Osteoblast (primary cell): ENCODE measurements around the gene WWOX. TPM values are rescaled to one million over a fixed set of nuclear protein-coding genes. Genes with fewer than 3 reads are reported as not detected.

Source experiments
- DNase-seq: peaks from one replicate; pipeline ENCODE4 v3.0.0; 2011; ENCODE audit warnings: low spot score, mixed read lengths; ENCODE audit not compliant: insufficient read length; ENCODE audit errors: missing footprints
- H2AFZ ChIP-seq: 2 replicates; pipeline ENCODE4 v1.6.0; 2011; ENCODE audit warnings: mild to moderate bottlenecking, low read length
- H3K27ac ChIP-seq: 2 replicates; pipeline ENCODE4 v1.5.1; 2011; ENCODE audit warnings: mild to moderate bottlenecking, low read depth, low read length, moderate library complexity
- H3K27me3 ChIP-seq: 2 replicates; pipeline ENCODE4 v1.6.0; 2012; ENCODE audit warnings: mild to moderate bottlenecking, control low read depth, inconsistent platforms, low read length, moderate library complexity; ENCODE audit not compliant: insufficient read depth
- H3K36me3 ChIP-seq: 2 replicates; pipeline ENCODE4 v1.5.1; 2011; ENCODE audit warnings: mild to moderate bottlenecking, low read length, control low read depth, moderate library complexity; ENCODE audit not compliant: insufficient read depth
- H3K4me1 ChIP-seq: 2 replicates; pipeline ENCODE4 v1.5.1; 2011; ENCODE audit warnings: mild to moderate bottlenecking, low read length, control low read depth, moderate library complexity; ENCODE audit not compliant: insufficient read depth
- H3K4me2 ChIP-seq: 2 replicates; pipeline ENCODE4 v1.6.0; 2011; ENCODE audit warnings: mild to moderate bottlenecking, low read length; ENCODE audit not compliant: insufficient read depth
- H3K4me3 ChIP-seq: fragments of 200-600 bp; sonication (generic); 3 replicates; pipeline ENCODE4 v1.5.1; 2012; ENCODE audit warnings: mild to moderate bottlenecking, low read length, inconsistent platforms; ENCODE audit not compliant: insufficient read depth
- H3K79me2 ChIP-seq: 2 replicates; pipeline ENCODE4 v1.6.0; 2012; ENCODE audit warnings: mild to moderate bottlenecking, low read length, control low read depth, inconsistent platforms; ENCODE audit not compliant: insufficient read depth
- H3K9me3 ChIP-seq: 2 replicates; pipeline ENCODE4 v1.5.1; 2011; ENCODE audit warnings: low read depth, low read length, control low read depth
- H4K20me1 ChIP-seq: 2 replicates; pipeline ENCODE4 v1.6.0; 2012; ENCODE audit warnings: mild to moderate bottlenecking, low read length, control low read depth; ENCODE audit not compliant: insufficient read depth
- CTCF ChIP-seq: IDR thresholded peaks from 2 replicates; pipeline ENCODE4 v1.5.1; 2011; ENCODE audit warnings: mild to moderate bottlenecking, low read depth, low read length, moderate library complexity; ENCODE audit errors: extremely low read depth
- total RNA-seq: library from RNA; depleted of rRNA; stranded (reverse); fragments of >200 nt; gene quantifications from 2 replicates; pipeline ENCODE4 v1.2.3, GENCODE V29; 2012

The WWOX gene
- total RNA-seq, 1 donor = 23.9 TPM

DNA sequence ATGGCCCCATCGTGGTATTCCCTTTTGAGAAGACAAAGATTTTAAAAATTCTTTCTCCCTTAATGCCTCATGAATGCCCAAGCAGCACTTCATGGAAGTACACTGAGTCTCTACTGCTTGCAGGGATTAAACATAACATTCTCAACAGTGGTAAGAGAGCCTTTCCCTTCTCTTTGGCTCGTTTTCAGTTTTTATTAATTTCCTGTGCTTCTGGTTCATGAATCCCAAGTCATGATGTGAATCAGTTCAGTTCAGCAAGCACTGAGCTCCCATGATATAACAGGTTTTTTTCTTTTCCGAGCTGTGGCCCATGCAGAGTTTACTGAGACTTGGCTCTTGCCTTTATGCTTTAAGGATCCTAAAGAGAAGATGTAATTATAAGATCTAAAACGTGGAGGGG is 175.3 kb downstream of the WWOX start:
- H3K27me3 ChIP-seq = no peaks in the 10 kb centered on the region
- no peak for DNase-seq
- H3K79me2 ChIP-seq = no peaks in the 10 kb centered on the region
- no peak overlapping the region for H3K4me3 ChIP-seq
- TF ChIP-seq CTCF = no peak
- no peak overlapping the region for H3K27ac ChIP-seq
- H3K4me1 ChIP-seq = no peaks in the 10 kb centered on the region
- H4K20me1 ChIP-seq = no peaks in the 10 kb centered on the region
- no peaks in the 10 kb centered on the region for H3K36me3 ChIP-seq
- no peak overlapping the region for H2AFZ ChIP-seq
- H3K9me3 ChIP-seq = peaks cover 2% of the 10 kb centered on the region
- H3K4me2 ChIP-seq = no peak overlapping the region

DNA sequence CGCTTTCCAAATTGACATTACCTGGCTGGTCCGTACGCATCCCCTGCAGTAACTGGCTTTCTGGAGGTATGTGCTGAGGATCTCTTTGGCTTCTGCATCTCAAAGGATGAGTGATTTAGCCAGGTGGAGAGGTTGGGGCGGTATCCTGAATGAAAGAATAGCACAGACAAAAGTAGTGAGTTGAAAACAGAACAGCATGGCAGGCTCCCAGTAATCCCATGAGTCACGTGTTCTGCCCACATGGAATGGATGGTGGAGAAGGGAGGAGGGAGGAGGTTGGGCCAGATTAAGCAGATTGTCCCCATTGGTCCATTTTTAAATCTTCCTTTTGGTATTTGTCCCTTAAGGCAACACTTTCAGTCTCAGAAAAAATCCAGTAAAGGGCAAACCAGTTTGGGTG is 176.0 kb downstream of the WWOX start:
- TF ChIP-seq CTCF = no peak
- DNase-seq = no peak
- H3K9me3 ChIP-seq = peaks cover 2% of the 10 kb centered on the region
- no peak overlapping the region for H3K4me3 ChIP-seq
- no peak overlapping the region for H3K4me2 ChIP-seq
- H3K27me3 ChIP-seq = no peaks in the 10 kb centered on the region
- no peaks in the 10 kb centered on the region for H3K79me2 ChIP-seq
- no peak overlapping the region for H3K27ac ChIP-seq
- H3K4me1 ChIP-seq = no peaks in the 10 kb centered on the region
- H2AFZ ChIP-seq = no peak overlapping the region
- no peaks in the 10 kb centered on the region for H4K20me1 ChIP-seq
- no peaks in the 10 kb centered on the region for H3K36me3 ChIP-seq

- Histone ChIP-seq H3K4me2 (no peak overlapping the region), H3K36me3 (no peaks in the 10 kb centered on the region), H3K4me3 (no peak overlapping the region), H3K9me3 (no peaks in the 10 kb centered on the region), H3K27ac (no peak overlapping the region), H3K4me1 (no peaks in the 10 kb centered on the region), H2AFZ (no peak overlapping the region), H4K20me1 (no peaks in the 10 kb centered on the region), H3K27me3 (no peaks in the 10 kb centered on the region), H3K79me2 (no peaks in the 10 kb centered on the region)
- DNase-seq = no peak
- TF ChIP-seq CTCF = no peak
Measured at GRCh38 chr16:78277321-78278055, 178.0 kb downstream of the WWOX start.

- no peaks in the 10 kb centered on the region for H3K9me3 ChIP-seq
- no peak for DNase-seq
- H3K79me2 ChIP-seq = no peaks in the 10 kb centered on the region
- no peak overlapping the region for H2AFZ ChIP-seq
- H3K4me2 ChIP-seq = no peak overlapping the region
- H3K4me3 ChIP-seq = no peak overlapping the region
- no peaks in the 10 kb centered on the region for H3K27me3 ChIP-seq
- no peak for TF ChIP-seq CTCF
- H4K20me1 ChIP-seq = no peaks in the 10 kb centered on the region
- H3K4me1 ChIP-seq = no peaks in the 10 kb centered on the region
- H3K36me3 ChIP-seq = no peaks in the 10 kb centered on the region
- H3K27ac ChIP-seq = no peak overlapping the region
Measured at GRCh38 chr16:78278056-78278450, 178.6 kb downstream of the WWOX start.
